ENCODE measurements around the gene FER.
"Not testable (repeated sequence)": the region's sequence is repeated elsewhere in the genome, so short reads cannot be mapped to it uniquely, and the experiment has no call there.

Gene FER

DNA sequence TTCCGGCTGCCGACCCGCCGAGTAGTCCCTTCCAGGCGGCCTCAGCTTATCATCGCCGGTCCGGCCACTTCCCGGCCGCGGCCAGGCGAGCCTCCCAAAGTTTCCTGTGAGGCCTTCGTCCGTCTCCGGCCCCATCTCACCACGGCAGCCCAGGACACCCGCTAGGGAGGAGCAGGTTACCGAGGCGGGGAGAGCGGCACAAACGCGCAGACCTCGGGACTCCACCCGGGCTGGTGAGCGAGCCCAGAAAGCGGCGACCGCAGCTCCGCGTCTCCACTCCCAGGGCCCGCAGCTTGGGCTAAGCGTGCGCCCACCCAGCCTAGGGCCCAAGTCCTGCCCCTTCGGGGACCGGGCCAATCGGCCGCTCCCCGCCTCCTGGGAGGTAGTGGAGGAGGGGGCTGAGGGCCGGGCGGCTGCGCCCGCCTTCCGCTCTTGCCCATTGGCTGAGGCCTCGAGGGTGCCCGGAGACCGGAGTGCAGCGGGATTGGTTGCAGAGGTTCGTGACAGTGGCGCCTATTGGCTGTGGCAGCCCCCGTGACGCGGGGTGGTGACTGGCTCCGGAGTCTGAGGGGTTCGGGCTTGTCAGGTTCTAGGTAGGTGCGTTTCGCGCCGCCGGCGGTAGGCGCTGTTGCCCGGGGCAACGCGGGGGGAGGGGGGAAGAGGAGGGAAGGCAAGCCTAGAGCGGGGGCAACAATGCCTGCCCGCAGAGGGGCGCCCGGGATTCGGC is 867 bp downstream of the FER start:
- peak; percentile 96 for DNase-seq

DNA sequence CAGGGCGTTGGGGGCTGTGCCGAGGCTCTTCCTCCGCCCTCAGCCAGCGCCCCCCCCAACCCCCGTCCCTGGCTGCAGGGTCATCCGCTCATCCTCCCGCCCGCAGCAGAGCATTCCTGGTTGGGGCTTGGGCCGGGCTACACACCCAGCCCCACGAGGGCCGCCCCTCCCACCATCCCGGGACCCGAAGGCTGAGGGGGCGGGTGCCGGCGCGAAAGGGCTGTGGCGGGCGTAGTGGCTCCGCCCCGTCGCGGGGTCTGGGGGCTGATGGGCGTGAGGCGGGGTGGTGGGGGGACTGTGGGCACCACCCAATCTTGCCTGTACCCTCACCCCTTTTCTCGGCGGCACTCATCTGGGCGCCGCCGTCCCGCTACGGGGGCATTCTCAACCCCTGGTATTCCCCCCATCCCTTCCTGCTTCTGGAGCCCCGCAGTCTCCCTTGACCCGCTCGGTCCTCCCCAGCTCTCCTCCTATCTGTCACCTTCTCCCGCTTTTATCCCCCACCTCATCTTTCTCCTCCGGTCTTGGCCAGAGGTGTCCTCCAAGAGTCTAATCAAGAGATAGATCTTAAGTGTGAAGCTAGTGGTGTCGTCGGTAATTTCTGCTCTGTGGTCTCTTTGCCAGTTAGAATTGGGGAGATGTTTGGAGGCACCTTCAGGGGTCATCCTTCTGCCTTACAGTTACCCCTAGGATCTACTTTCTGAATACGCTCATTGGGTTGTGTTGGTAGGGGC is 1.6 kb downstream of the FER start:
- no peak for DNase-seq

DNA sequence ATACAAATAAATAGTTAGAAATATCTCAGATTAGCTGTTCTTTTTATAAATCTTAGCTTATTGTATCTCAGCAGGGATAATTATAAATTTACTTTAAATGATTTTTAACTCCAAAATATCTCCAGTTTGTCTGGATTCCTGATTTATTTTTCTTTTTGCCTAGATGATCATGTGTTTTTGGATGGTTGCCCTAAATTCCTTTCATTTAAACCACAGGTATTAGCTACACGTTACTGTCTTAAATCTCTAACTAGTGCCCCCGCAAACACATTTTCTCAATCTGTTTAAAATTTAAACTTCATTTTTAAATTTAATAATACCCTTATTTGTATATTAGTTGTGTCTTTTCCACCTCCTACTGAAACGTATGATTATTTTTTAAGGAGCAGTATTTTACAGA is 5.6 kb downstream of the FER start:
- no peak for DNase-seq

DNA sequence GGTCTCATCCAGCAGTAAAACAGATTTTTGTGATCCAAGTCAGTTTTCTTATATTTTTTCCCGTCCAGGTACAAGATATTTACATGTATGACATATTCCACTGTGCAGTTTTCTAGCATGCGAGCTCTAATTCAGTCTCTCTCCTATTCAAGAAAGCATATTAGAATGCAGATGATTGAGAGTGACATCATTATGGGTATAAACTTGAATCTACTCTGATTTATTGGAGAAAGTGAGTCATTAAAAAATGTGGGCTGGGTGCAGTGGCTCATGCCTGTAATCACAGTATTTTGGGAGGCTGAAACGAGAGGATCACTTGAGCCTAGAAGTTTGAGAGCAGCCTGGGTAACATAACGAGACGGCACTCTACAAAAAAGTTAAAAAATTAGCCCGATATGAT is 6.2 kb downstream of the FER start:
- DNase-seq = no peak

DNA sequence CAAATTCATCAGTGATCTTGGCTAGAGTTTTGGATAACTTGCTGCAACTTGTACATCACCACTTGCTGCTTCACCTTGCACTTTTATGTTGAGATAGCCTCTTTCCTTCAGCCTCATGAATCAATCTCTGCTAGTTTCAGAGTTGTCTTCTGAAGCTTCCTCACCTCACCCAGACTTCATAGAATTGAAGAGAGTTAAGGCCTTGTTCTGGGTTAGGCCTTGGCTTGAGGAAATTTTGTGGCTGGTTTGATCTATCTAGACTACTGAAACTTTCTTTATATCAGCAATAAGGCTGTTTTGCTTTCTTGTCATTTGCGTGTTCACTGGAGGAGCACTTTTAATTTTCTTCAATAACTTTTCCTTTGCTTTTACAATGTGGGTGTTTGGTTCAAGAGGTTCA is 12.8 kb downstream of the FER start:
- no peak for DNase-seq

DNA sequence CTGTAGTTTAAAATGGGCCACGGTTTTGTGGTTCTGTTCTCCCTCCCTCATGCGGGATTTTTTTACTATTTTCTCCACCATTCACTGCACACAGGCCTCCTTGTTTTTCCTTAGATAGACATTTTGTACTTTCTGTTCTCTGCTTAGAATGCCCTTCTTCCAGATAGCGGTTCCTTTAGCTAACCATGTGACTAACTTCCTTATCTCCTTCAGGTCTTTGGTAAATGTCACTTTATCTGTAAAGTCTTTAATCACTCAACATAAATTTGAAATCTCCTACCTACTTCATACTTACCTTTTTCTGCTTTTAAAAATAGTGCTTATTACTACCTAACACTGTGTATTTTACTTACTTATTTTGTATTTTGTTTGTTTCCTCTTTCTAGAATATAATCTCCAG is 15.0 kb downstream of the FER start:
- no peak for DNase-seq

DNA sequence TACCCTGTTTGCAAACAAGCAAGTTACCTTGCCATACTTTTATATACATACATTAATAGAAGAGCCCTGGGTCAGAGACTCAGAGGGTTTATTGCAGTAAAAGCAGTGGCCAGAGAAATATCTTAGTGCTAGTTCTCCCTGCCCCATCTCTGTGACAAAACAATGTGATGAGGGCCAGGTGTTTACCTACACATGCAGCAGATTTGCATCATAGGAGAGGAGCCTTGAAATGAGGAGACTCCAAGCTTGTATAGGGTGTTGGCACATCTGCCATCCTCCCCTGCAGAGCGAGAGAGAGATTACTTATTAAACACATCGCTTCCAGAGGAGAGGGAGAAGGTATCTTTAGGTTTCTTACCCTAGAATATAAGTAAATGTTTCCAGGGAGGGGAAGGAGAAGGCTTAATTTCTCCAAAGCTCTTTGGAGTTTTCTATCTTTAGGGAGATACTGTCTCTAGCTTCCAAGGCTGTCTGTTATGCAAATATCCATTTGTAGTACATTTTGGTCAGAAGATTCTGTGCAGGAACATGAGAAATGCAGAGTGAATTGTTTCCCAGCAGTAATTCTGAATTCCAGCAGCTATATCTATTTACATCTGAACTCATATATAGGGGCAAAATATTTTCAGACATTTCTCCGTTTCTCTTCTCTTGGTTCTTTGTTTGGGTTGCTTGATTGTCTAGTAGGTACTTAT is 15.7 kb downstream of the FER start:
- no peak for DNase-seq

DNA sequence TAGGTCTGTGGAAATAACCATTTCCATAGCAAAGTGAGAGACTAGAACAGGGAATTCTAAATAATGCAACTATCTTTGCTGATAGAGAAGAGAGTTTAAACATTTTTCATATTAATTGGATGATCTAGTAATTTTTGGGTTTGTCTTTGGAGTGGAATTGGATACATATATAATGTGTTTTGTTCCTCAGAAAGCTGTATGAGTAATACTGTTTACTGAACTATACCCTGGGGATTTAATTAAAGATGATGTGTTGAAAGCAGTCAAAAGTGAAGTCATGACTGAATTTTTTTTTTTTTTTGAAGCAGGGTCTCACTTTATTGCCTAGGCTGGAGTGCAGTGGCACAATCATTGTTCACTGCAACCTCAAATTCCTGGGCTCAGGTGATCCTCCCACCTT is 17.9 kb downstream of the FER start:
- no peak for DNase-seq

DNA sequence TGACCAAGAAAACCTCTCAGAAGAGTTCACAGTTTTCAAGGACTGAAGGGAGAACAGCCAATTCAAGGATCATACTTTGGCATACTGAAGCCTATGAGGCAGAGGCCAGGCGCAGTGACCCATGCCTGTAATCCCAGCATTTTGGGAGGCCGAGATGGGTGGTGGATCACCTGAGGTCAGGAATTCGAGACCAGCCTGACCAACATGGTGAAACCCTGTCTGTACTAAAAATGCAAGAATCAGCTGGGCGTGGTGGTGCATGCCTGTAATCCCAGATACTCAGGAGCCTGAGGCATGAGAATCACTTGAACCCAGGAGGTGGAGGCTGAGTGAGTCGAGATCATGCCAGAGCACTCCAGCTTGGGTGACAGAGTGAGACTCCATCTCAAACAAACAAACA is 19.2 kb downstream of the FER start:
- not testable (repeated sequence) for DNase-seq

DNA sequence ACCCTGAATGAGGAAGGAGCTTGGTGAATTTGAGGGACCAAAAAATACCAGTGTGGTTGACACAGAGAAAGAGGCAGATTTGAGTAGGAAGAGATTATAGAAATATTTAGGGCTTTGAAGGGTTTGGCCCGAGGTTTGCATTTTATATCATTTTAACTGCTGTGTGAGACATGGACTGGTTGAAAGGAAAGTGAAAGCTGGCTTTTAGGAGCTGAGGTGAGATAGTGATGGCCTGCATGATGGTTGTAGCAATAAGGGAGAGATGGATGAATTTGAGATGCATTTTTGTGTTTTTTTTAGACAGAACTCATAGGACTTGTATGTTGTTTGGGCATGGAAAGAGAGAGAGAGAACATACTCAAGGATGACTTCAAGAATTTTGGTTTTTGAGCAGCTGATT is 21.7 kb downstream of the FER start:
- no peak for DNase-seq

DNA sequence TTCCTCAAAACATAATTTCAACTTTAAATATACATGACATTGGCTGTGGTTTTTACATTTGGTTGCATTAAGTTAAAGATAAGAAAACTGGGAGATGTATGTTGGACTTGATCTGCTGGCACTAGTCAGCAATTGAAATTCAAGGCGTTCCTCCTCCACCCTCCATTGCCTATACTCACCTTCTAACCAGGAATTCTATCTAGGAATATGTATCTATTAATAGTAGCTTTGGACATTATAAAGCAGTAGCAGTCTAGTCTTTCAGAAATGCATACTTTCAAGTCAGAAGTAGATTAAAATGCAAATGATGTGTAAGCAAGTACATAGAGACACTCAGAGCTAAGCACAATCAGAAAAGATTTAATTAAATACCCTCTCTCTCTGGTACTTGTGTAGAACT is 24.9 kb downstream of the FER start:
- no peak for DNase-seq

DNA sequence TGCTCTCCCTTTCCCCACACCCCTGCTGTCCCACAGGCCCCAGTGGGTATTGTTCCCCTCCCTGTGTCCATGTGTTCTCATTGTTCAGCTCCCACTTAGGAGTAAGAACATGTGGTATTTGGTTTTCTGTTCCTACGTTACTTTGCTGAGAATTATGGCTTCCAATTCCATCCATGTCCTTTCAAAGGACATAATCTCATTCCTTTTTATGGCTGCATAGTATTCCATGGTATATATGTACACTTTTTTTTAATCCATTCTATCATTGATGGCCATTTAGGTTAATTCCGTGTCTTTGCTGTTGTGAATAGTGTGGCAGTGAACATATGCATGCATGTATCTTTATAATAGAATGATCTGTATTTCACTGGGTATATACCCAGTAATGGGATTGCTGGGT is 25.6 kb downstream of the FER start:
- no peak for DNase-seq

DNA sequence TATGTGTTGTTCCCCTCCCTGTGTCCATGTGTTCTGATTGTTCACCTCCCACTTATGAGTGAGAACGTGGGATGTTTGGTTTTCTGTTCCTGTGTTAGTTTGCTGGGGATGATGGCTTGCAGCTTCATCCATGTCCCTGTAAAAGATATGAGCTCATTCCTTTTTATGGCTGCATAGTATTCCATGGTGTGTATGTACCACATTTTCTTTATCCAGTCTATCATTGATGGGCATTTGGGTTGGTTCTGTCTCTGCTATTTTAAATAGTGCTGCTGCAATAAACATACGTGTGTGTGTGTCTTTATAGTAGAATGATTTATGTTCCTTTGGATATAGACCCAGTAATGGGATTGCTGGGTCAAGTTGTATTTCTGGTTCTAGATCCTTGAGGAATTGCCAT is 26.4 kb downstream of the FER start:
- DNase-seq = not testable (repeated sequence)

DNA sequence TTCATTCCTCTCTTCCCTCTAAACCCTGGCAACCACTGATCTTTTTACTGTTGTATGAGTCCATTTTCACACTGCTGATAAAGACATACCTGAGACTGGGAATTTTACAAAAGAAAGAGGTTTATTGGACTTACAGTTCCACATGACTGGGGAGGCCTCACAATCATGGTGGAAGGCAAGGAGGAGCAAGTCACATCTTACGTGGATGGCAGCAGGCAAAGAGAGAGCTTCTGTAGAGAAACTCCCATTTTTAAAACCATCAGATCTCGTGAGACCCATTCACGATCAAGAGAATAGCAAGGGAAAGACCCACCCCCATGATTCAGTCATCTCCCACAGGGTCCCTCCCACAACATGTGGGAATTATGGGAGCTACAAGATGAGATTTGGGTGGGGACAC is 29.9 kb downstream of the FER start:
- not testable (repeated sequence) for DNase-seq

DNA sequence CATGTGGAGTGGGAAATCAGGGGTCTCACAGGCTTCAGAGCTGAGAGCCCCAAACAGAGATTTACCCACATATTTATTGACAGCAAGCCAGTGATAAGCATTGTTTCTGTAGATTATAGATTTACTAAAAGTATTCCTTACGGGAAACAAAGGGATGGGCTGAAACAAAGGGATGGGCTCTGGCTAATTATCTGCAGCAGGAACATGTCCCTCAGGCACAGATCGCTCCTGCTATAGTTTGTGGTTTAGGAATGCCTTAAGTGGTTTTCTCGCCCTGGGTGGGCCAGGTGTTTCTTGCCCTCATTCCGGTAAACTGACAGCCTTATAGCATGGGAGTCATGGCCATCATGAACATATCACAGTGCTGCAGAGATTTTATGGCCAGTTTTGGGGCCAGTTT is 36.9 kb downstream of the FER start:
- DNase-seq = not testable (repeated sequence)

DNA sequence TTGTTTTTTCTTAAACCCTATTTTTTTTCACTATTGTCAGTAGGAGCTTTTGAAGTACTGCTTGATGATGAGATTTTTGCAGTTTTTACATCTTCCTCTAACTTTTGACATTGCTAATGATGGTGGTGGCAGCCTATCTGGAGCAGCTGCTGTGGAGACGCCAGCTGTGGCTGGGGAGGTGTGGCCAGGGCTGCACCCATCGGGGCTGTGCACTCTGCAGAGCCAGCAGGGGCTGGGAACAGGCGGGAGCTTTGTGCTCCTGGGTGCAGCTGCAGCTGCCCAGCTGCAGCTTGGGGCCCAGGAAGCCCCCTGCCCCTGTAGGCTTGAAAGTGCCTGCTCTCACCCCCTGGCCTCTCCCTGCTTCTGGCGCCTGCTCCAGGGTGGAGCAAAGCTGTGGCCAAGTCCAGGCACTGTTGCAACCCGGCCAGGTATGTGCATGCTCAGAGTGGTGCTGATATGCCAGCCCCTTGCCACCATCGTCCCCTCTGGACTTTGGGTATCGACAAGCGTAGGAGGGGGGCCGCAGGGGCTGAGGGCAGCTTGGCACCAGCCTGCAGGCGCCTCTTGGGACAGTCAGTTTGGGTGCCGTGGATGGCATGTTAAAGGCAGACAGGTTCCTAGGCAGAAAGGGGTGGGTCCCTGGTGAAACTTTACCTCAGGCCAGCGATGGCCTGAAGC is 39.2 kb downstream of the FER start:
- no peak for DNase-seq

DNA sequence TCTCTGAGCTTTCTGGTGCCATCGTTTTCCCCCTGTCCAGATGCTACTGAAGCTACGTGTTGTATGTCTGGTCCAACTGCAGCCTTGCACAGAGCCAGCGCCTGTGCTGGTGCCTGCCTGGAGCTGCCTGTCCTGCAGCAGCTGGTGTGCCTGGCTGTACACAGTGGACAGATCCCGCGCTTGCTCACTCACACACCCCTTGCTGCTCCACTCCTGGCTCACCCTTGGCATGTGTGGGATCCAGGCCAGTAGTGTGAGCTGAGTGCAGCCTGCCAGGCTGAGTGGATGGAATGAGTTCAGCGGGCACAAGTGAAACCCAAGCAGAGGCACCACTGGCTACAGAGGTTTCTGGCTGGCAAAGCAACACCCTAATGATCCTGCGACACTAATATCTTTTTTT is 40.4 kb downstream of the FER start:
- DNase-seq = no peak

DNA sequence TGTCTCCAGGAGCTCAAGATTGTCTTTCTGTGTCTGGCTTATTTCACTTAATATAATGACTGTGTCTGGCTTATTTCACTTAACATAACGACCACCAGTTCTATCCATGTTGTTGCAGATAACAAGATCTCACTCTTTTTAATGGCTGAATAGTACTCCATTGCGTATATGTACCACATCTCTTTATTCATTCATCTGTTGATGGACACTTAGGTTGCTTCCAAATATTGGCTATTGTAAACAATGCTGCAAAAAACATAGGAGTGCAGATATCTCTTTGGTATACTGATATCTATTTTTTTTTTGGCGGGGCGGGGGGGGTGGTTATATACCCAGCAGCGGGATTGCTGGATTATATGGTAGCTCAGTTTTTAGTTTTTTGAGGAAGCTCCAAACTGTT is 45.5 kb downstream of the FER start:
- DNase-seq = no peak

DNA sequence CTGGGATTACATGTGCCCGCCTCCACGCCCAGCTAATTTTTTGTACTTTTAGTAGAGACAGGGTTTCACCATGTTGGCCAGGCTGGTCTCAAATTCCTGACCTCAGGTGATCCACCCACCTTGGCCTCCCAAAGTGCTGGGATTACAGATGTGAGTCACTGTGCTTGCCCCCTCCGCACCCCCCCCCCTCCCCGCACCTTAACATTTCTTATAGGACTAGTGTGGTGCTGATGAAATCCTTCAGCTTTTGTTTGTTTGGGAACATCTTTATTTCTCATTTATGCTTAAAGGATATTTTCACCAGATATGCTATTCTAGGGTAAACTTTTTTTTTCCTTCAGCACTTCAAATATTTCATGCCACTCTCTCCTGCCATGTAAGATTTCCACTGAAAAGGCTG is 46.7 kb downstream of the FER start:
- not testable (repeated sequence) for DNase-seq

DNA sequence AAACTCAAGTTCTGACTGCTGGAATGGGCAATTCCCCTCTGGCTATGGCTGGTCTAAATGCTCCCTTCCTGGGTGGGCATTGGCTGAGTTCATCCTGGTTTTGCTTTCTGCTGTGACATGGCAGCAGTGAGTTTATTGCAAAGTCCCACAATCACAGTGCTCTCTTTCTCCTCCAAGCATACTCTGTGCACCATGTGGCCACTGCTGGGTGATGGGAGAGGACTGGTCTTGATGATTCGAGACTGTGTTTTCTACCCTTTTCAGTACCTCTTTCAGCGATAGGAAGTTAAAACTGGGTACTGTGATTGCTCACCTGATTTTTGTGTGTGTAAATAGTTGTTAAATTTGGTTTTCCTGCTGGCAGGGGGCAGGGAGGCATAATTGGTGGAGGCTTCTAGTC is 49.7 kb downstream of the FER start:
- DNase-seq = no peak

DNA sequence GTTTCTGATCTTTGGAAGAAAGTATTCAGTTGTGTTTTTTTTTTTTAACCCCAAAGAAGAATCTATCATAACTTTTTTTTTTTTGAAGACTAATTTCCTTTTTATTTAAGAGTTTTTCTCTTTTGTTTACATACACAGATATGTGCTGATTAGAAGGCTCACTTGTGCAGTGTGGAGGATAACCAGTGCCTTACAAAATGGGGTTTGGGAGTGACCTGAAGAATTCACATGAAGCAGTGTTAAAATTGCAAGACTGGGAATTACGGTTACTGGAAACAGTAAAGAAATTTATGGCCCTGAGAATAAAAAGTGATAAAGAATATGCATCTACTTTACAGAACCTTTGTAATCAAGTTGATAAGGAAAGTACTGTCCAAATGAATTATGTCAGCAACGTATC is 50.3 kb downstream of the FER start:
- no peak for DNase-seq

DNA sequence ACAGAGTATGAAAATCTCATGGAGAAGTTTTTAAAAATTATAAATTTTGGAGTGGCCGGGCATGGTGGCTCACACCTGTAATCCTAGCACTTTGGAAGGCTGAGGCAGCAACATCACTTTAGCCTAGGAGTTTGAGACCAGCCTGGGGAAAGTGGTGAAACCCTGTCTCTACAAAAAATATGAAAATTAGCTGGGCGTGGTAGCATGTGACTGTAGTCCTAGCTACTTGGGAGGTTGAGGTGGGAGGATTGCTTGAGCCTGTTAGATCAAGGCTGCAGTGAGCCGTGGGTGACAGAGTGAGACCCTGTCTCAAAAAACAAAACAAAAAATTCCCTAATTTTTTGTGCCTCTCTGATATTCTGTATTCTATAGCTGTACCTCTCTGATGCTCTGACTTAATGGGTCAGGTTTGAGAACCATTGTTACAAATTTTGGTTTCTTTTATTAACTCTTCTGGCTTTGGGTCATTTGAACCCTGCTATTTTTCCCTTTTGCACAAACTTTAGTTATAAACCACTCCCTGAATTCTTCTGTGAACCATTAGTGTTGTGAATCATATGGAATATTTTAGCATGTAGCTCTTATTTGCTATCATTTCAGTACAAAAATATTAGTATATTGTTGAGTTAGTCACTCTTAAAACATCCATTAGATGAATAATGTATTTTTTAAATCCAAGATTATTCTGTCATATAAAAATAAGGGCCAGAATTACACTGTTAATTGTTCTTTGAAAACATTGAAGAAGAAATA is 51.0 kb downstream of the FER start:
- no peak for DNase-seq

DNA sequence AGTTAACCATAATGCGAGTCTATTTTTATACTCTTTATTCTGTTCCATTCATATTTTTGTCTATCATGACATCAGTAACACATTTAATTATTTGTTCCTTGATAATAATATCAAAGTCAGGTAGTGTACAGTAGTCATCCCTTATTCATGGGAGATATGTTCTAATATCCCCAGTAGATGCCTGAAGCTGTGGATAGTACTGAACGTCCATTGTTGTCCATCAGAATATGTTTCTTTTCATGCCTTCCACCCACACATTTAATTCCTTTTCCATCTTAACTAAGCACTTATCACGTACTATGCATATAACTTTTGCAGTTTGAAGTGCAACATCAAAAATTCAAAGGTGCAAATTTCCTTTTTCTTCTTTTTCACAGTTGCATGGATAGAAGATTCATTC is 53.6 kb downstream of the FER start:
- DNase-seq = no peak

Measured in CD4-positive, alpha-beta T cell treated with Interleukin-17A for 4 hours (primary cell).